DND-41 (cell line): ENCODE measurements around the gene CPAMD8.

Experiments
- EZH2 ChIP-seq: IDR thresholded peaks from 3 replicates; pipeline ENCODE4 v1.6.1; 2012; ENCODE audit warnings: borderline replicate concordance, low read depth, mild to moderate bottlenecking, moderate library complexity, low read length, inconsistent platforms; ENCODE audit not compliant: severe bottlenecking
- TF ChIP-seq, protein P1 (sequence below): IDR thresholded peaks from 2 replicates; pipeline ENCODE4 v1.5.1; 2012; ENCODE audit warnings: borderline replicate concordance, low read length, moderate library complexity, mild to moderate bottlenecking; ENCODE audit not compliant: poor library complexity, severe bottlenecking; ENCODE audit errors: extremely low read depth

DNA sequence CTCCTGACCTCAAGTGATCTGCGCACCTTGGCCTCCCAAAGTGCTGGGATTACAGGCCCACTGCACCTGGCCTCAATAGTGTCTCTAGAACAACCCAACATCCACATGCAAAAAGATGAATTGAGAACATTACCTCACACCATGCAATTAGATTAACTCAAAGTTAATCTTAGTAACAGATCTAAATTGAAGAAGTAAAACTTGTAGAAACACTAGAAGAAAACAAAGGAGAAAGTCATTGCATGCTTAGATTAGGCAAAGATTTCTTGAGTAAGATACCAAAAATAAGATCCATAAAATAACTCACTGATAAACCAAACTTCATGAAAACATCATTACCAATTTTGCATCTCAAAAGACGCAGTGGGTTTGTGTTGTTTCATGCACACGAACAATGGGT is 2.8 kb downstream of the CPAMD8 start:
- TF ChIP-seq, protein P1, sequence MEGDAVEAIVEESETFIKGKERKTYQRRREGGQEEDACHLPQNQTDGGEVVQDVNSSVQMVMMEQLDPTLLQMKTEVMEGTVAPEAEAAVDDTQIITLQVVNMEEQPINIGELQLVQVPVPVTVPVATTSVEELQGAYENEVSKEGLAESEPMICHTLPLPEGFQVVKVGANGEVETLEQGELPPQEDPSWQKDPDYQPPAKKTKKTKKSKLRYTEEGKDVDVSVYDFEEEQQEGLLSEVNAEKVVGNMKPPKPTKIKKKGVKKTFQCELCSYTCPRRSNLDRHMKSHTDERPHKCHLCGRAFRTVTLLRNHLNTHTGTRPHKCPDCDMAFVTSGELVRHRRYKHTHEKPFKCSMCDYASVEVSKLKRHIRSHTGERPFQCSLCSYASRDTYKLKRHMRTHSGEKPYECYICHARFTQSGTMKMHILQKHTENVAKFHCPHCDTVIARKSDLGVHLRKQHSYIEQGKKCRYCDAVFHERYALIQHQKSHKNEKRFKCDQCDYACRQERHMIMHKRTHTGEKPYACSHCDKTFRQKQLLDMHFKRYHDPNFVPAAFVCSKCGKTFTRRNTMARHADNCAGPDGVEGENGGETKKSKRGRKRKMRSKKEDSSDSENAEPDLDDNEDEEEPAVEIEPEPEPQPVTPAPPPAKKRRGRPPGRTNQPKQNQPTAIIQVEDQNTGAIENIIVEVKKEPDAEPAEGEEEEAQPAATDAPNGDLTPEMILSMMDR: no peak
- no peak for TF ChIP-seq EZH2
